HepG2 (cell line): ENCODE results near the gene SPDYE16. TPM values are rescaled to one million over a fixed set of nuclear protein-coding genes. Genes with fewer than 3 reads are reported as not detected.
"Not testable (repeated sequence)": the region's sequence is repeated elsewhere in the genome, so short reads cannot be mapped to it uniquely, and the experiment has no call there.

ENCODE experiments used
- ATAC-seq: fragments of 200-7000 bp; cut with Tn5 transposase; 3 replicates; pipeline ENCODE4 v1.9.1; 2020; ENCODE audit warnings: mild to moderate bottlenecking, moderate library complexity
- BruUV-seq: library from RNA; stranded (reverse); fragments of 400-500 nt; replicated peaks from 2 replicates; lab custom pipeline; 2021; lab: Mats Ljungman, UMichigan
- CTCF ChIA-PET: fragments of 300-600 bp; formaldehyde crosslinking; extraction: SDS; loops from one replicate; lab custom pipeline; 2021; ENCODE audit warnings: low total read pairs, inconsistent platforms, low intra/inter-chr PET ratio; lab: Yijun Ruan, JAX
- POLR2A ChIA-PET: fragments of 350-600 bp; sonication (Branson Sonifier 250); formaldehyde crosslinking; loops from one replicate; lab custom pipeline; 2020; ENCODE audit warnings: antibody characterized with exemption, inconsistent platforms; lab: Yijun Ruan, JAX
- DNase-seq: peaks from one replicate; pipeline ENCODE4 v3.0.0-alpha.2; 2015; ENCODE audit warnings: low spot score
- FAIRE-seq: peaks from 3 replicates; lab custom pipeline; 2011; peaks lifted over from hg19 to GRCh38; lab: Jason Lieb, UNC
- H2AFZ ChIP-seq: one replicate; pipeline ENCODE4 v1.6.1; 2011; ENCODE audit warnings: low read length, inconsistent platforms
- H3K27ac ChIP-seq: fragments of 300-600 bp; 3 replicates; pipeline ENCODE4 v1.8.0; 2011; ENCODE audit warnings: mixed run types, mild to moderate bottlenecking, mixed read lengths, low read length, inconsistent platforms; ENCODE audit not compliant: insufficient read depth; ENCODE audit errors: extremely low read length
- H3K27me3 ChIP-seq, 2 experiments: fragments of 200-600 bp in 1 of 2; 2 replicates in 1 of 2; 3 replicates in 1 of 2; pipeline versions ENCODE4 v1.6.0 to v1.8.0; 2011; ENCODE audit warnings: low read length in 2 of 2, mild to moderate bottlenecking in 2 of 2, moderate library complexity in 2 of 2, inconsistent platforms in 1 of 2; ENCODE audit not compliant: insufficient read depth in 2 of 2, control insufficient read depth in 1 of 2
- H3K36me3 ChIP-seq, 2 experiments: fragments of 200-600 bp in 1 of 2; replicated peaks in 1 of 2; 2 replicates in 1 of 2; 3 replicates in 1 of 2; pipeline versions ENCODE4 v1.5.1 to v1.8.0; 2011; ENCODE audit warnings: low read length in 2 of 2, inconsistent platforms in 1 of 2; ENCODE audit not compliant: insufficient read depth in 2 of 2, control insufficient read depth in 1 of 2
- H3K4me1 ChIP-seq: 2 replicates; pipeline ENCODE4 v1.5.1; 2012; ENCODE audit warnings: low read length, inconsistent platforms; ENCODE audit not compliant: insufficient read depth
- H3K4me2 ChIP-seq: 2 replicates; pipeline ENCODE4 v1.6.0; 2011; ENCODE audit warnings: low read depth, low read length, inconsistent platforms
- H3K4me3 ChIP-seq, 3 experiments: fragments of 200-600 bp in 1 of 3; sonication (generic), shearing (Covaris generic) in 1 of 3; replicated peaks in 1 of 3; 2 replicates each; pipeline ENCODE4 v1.5.1; 2011 to 2016; ENCODE audit warnings: low read length in 3 of 3, inconsistent platforms in 2 of 3, low read depth in 2 of 3, mild to moderate bottlenecking in 2 of 3, control low read depth in 1 of 3, mixed read lengths in 1 of 3; ENCODE audit not compliant: insufficient read depth in 1 of 3
- H3K79me2 ChIP-seq: one replicate; pipeline ENCODE4 v1.6.1; 2011; ENCODE audit warnings: low read length, inconsistent platforms; ENCODE audit not compliant: insufficient read depth
- H3K9ac ChIP-seq: 2 replicates; pipeline ENCODE4 v1.6.0; 2011; ENCODE audit warnings: mild to moderate bottlenecking, low read depth, low read length, inconsistent platforms; ENCODE audit not compliant: insufficient read depth
- H3K9me3 ChIP-seq: 2 replicates; pipeline ENCODE4 v1.5.1; 2012; ENCODE audit warnings: mild to moderate bottlenecking, low read length
- H4K20me1 ChIP-seq: 2 replicates; pipeline ENCODE4 v1.6.0; 2011; ENCODE audit warnings: inconsistent platforms, mild to moderate bottlenecking, low read length, moderate library complexity; ENCODE audit not compliant: insufficient read depth
- AGO2 ChIP-seq: fragments of 200-400 bp; formaldehyde crosslinking; optimal IDR thresholded peaks from 2 replicates; pipeline ENCODE3; 2017; ENCODE audit warnings: mild to moderate bottlenecking, low read depth, low read length, moderate library complexity
- CCAR2 ChIP-seq: fragments of 200-400 bp; formaldehyde crosslinking; optimal IDR thresholded peaks from 2 replicates; pipeline ENCODE3; 2018; ENCODE audit warnings: low read depth, mild to moderate bottlenecking, low read length, moderate library complexity
- HNF4G ChIP-seq, 2 experiments: sonication (generic) in 1 of 2; formaldehyde crosslinking in 1 of 2; IDR thresholded peaks; 2 replicates each; pipeline versions ENCODE4 v1.4.0 to v1.6.1; 2011 to 2020; ENCODE audit warnings: borderline replicate concordance in 2 of 2, low read depth in 2 of 2, mild to moderate bottlenecking in 2 of 2, low read length in 1 of 2, missing genetic modification reagents in 1 of 2, moderate library complexity in 1 of 2
- NAIF1 ChIP-seq: sonication (generic); formaldehyde crosslinking; IDR thresholded peaks from 2 replicates; pipeline ENCODE4 v1.5.0; 2020; ENCODE audit warnings: mild to moderate bottlenecking, missing genetic modification reagents, borderline replicate concordance
- PAF1 ChIP-seq: IDR thresholded peaks from 2 replicates; pipeline ENCODE4 v1.6.1; 2016; ENCODE audit warnings: missing genetic modification reagents, missing compliant biosample characterization
- THAP8 ChIP-seq: sonication (generic); formaldehyde crosslinking; IDR thresholded peaks from 2 replicates; pipeline ENCODE4 v1.5.1; 2020; ENCODE audit warnings: missing genetic modification reagents, mild to moderate bottlenecking, borderline replicate concordance
- ZBTB37 ChIP-seq: sonication (generic); formaldehyde crosslinking; IDR thresholded peaks from 2 replicates; pipeline ENCODE4 v1.4.0; 2020; ENCODE audit warnings: mild to moderate bottlenecking, missing genetic modification reagents
- ZNF121 ChIP-seq: sonication (generic); formaldehyde crosslinking; IDR thresholded peaks from 2 replicates; pipeline ENCODE4 v1.5.0; 2020; ENCODE audit warnings: mild to moderate bottlenecking, missing genetic modification reagents
- ZNF251 ChIP-seq: sonication (generic); formaldehyde crosslinking; IDR thresholded peaks from 2 replicates; pipeline ENCODE4 v1.9.0; 2021; ENCODE audit warnings: mild to moderate bottlenecking, missing genetic modification reagents
- ZNF414 ChIP-seq: sonication (generic); formaldehyde crosslinking; IDR thresholded peaks from 2 replicates; pipeline ENCODE4 v1.5.0; 2020; ENCODE audit warnings: missing genetic modification reagents
- ZNF770 ChIP-seq: sonication (generic); formaldehyde crosslinking; IDR thresholded peaks from 2 replicates; pipeline ENCODE4 v1.5.0; 2020; ENCODE audit warnings: mild to moderate bottlenecking, missing genetic modification reagents
- WGBS: methylation state at CpG from one replicate; pipeline ENCODE4 v1.1.6; 2017; ENCODE audit warnings: low lambda C conversion rate; 5-methylcytosine and 5-hydroxymethylcytosine counted together
- in situ Hi-C: cut with HindIII; loops from 2 replicates; pipeline ENCODE4 v1.10.0; 2017; ENCODE audit warnings: low pct_unique_long_range_greater_than_20kb; ENCODE audit not compliant: extremely low pct_ligation_motif_present
- intact Hi-C: fragments of 100-400 bp; cut with micrococcal nuclease; formaldehyde crosslinking; loops from one replicate; pipeline ENCODE4 v1.10.0; 2022; ENCODE audit not compliant: unreplicated experiment
- polyA plus RNA-seq, 8 experiments: library from polyadenylated mRNA; depleted of rRNA in 3 of 8; stranded (reverse) in 7 of 8; unstranded in 1 of 8; fragments of >200 nt; fragmentation: Illumina TruSeq in 4 of 8; extraction: Trizol in 4 of 8; gene quantifications; 2 replicates each; pipeline versions ENCODE4 v1.2.1 to v1.2.3, GENCODE V29; 2011 to 2016; ENCODE audit warnings: low read depth in 4 of 8, missing spikeins in 1 of 8, mixed read lengths in 1 of 8; ENCODE audit not compliant: insufficient read depth in 1 of 8
- total RNA-seq, 5 experiments: library from RNA; depleted of rRNA; stranded (reverse); fragments of >200 nt; fragmentation: Illumina TruSeq; extraction: Trizol; gene quantifications; 2 replicates each; pipeline ENCODE4 v1.2.3, GENCODE V29; 2016; ENCODE audit warnings: low read depth in 1 of 5

The SPDYE16 gene
- total and polyA plus RNA-seq, 2 of the 13 experiments (the other 11 are each of a cell fraction or from before 2014, with no cell fraction given): 0.11 TPM; not detected in 1

GRCh38 chr7:76506643-76507042 is 36.5 kb downstream of the SPDYE16 start:
- POLR2A ChIA-PET, H3K27ac ChIP-seq, BruUV-seq, H3K9me3 ChIP-seq, H3K27me3 ChIP-seq, FAIRE-seq, ATAC-seq, H2AFZ ChIP-seq, H3K4me2 ChIP-seq, H3K36me3 ChIP-seq, DNase-seq, H3K4me1 ChIP-seq, in situ Hi-C loops, intact Hi-C loops, H3K79me2 ChIP-seq, CTCF ChIA-PET, H3K4me3 ChIP-seq, H3K9ac ChIP-seq, H4K20me1 ChIP-seq: not testable (repeated sequence)
- 93% methylated on average over 8 of the region's 8 CpGs for WGBS
- peak; percentile 93 for TF ChIP-seq ZNF121 (CRISPR knock-in tag)
- peak; percentile 47; the same call in 1 of the 2 replicates for TF ChIP-seq ZNF770 (CRISPR knock-in tag)

GRCh38 chr7:76506081-76506440 is 37.0 kb downstream of the SPDYE16 start:
- POLR2A ChIA-PET: no interaction called here
- H3K4me2 ChIP-seq: no peak overlapping the region
- no peak overlapping the region for H3K9ac ChIP-seq
- FAIRE-seq (peak; percentile 21), DNase-seq (no peak)
- WGBS: 43% methylated on average over 3 of the region's 5 CpGs
- CTCF ChIA-PET: no interaction called here
- H3K79me2 ChIP-seq: no peaks in the 10 kb centered on the region
- H3K36me3 ChIP-seq: peaks cover 0 to 5% of the 10 kb centered on the region in 2 experiments; a peak in 1 of 5 replicates
- intact Hi-C loops (no loop called here), in situ Hi-C loops (no loop called here)
- H3K4me3 ChIP-seq: no peak overlapping the region
- H2AFZ ChIP-seq: no peak overlapping the region
- no peaks in the 10 kb centered on the region for H3K9me3 ChIP-seq
- H4K20me1 ChIP-seq: no peaks in the 10 kb centered on the region
- no TSS peak for BruUV-seq
- H3K4me1 ChIP-seq: 0 out of 2 replicates have a peak, but pooled peaks cover 10% of the 10 kb centered on the region
- TF ChIP-seq THAP8 (no peak), ZBTB37 (CRISPR knock-in tag) (no peak), HNF4G (IDR thresholded peaks at IDR 0.05; ENCODE audit: borderline replicate concordance, low read depth, low read length) (0 out of 2 replicates have a peak, but pooled peaks have one; percentile 19), HNF4G (CRISPR knock-in tag; IDR thresholded peaks at IDR 0.05; ENCODE audit: borderline replicate concordance, low read depth) (no peak), ZNF251 (no peak), CCAR2 (no peak), PAF1 (no peak), NAIF1 (CRISPR knock-in tag) (no peak), ZNF414 (CRISPR knock-in tag) (no peak), AGO2 (peak; percentile 5)
- TF ChIP-seq, all 625 proteins: peak for 2
- no peaks in the 10 kb centered on the region for H3K27me3 ChIP-seq
- ATAC-seq: peak; percentile 42
- no peak overlapping the region for H3K27ac ChIP-seq
